Measurements from ENCODE around the gene ZBTB46.

GRCh38 chr20:63831993-63832686 lies 1.1 kb upstream of the ZBTB46 start:
- TF ChIP-seq CTCF (conservative IDR thresholded peaks at IDR 0.05; ENCODE audit: low read length) (no peak), EZH2phosphoT487 (IDR thresholded peaks at IDR 0.05; ENCODE audit: borderline replicate concordance) (no peak)
